ENCODE results near the gene DPF3. TPM values are rescaled to one million over a fixed set of nuclear protein-coding genes. Genes with fewer than 3 reads are reported as not detected.

The DPF3 gene
- total RNA-seq, 3 donors from 2014 or later (not counting 1 experiment from before 2014, with no cell fraction given), result 1.4 to 1.8 (median 1.4) TPM

Other genes with a start within 250 kb of the DPF3 start
- 10 to 100 TPM in 2 of 3 donors, 1 to 10 TPM in 1; 4.6 to 18.6 (median 16.5) TPM for gene DCAF4, start 32.4 kb upstream of the DPF3 start, total RNA-seq
- 10 to 100 TPM; 24.1 to 28.6 (median 25.6) TPM for gene ZFYVE1, start 133.0 kb upstream of the DPF3 start, total RNA-seq
- gene RBM25, start 164.4 kb upstream of the DPF3 start, total RNA-seq, result 100 to 1,000 TPM; 180 to 185 (median 182) TPM
- 10 to 100 TPM; 47.1 to 62.6 (median 55.2) TPM for gene PSEN1, start 242.4 kb upstream of the DPF3 start, total RNA-seq